ENCODE measurements around the gene EPX.

- no peak for TF ChIP-seq FOXM1 (IDR thresholded peaks at IDR 0.05; ENCODE audit: borderline replicate concordance, low read depth)
- TF ChIP-seq NFIC (IDR thresholded peaks at IDR 0.05): no peak
Observed at GRCh38 chr17:58166682-58167081, 25.8 kb upstream of the EPX start, which contains the start of gene OR4D2.

All from Ishikawa (cell line).